ENCODE measurements around the gene GPAT2. TPM values are rescaled to one million over a fixed set of nuclear protein-coding genes. Genes with fewer than 3 reads are reported as not detected.
"Not testable (repeated sequence)": the region's sequence is repeated elsewhere in the genome, so short reads cannot be mapped to it uniquely, and the experiment has no call there.

GPAT2 gene
- total RNA-seq, 1 experiment from 2014 or later: not detected

DNA sequence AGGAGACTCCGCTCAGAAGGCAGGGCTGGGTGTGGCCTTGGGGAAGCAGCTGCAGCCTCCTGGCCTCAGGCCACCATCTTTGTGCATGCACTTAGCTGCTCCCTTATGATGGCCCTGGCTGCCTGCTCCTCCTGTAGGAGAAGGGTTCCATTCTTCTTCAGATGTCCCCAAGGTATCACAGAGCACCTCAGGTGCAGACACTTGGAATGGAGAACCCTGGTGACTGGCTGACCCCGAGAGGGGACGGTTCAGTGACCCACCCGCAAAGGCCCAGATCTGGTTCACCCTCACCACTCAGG, 9.6 kb downstream of the GPAT2 start:
- intact Hi-C loops (cut with micrococcal nuclease; ENCODE audit: unreplicated experiment): loop anchor here (10.0 kb wide), 3 partner anchors 90 to 240 kb away; partner anchors contain the start of genes ADRA2B, CIAO1 and TMEM127
- BruUV-seq (replicated peaks): no TSS peak
- no peaks in the 10 kb centered on the region for H3K4me1 ChIP-seq

DNA sequence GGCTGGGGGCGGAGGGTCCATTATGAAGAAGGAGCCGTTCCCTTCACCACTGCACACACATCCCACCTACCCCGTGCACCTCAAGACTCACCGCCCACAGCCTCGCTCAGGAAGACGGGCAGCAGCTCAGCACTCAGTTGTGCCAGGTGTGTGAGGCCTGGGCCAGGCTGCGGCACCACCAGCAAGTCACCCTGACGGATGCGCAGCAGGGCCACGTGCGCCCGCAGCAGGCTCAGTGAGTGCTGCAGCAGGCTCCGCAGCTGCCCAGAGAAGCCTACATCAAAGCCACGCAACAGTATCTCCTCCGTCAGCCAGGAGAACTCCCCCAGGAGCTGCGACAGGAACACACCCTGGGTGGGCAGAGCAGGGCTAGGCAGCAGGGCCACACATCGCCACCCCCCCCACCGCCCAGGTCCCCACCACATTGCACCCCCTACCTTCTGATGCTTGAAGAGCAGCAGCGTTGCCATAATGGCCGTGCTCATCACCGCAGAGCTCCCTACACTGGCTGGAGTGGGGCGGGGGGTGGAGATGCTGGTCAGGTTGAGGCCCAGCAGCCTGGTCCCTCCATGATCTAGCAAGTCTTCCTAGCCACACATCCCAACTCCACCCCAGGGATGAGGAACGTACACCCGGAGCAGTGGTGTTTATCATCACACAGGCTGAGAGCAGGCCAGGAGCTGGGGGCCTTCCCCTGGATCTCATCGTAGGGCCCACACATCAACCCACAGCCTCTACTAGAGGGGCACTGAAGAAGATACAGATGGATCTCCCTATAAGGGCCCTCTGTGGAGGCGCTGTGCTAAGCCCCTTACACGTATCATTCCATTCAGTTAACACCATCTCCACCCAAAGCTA, 10.2 kb downstream of the GPAT2 start:
- Histone ChIP-seq H3K36me3 (ENCODE audit: control insufficient read depth, insufficient read depth, low read length) (no peaks in the 10 kb centered on the region), H3K4me3 (ENCODE audit: low read depth, low read length) (no peak overlapping the region), H3K27me3 (replicated peaks; ENCODE audit: control insufficient read depth, insufficient read depth, low read length) (no peaks in the 10 kb centered on the region), H3K9me3 (no peaks in the 10 kb centered on the region), H3K4me1 (no peaks in the 10 kb centered on the region)
- peaks cover 4% of the 10 kb centered on the region for H3K36me3 Mint-ChIP-seq (ENCODE audit: insufficient read depth, unreplicated experiment)
- H3K27me3 Mint-ChIP-seq (ENCODE audit: insufficient read depth, unreplicated experiment): no peaks in the 10 kb centered on the region
- no peaks in the 10 kb centered on the region for H3K9me3 Mint-ChIP-seq (ENCODE audit: unreplicated experiment)
- no TSS peak for BruUV-seq (replicated peaks)
- ChIA-PET CTCF (interaction anchor here (1.2 kb wide), 1 partner anchor 150 kb away, joined by 3 read pairs; no protein-coding TSS in a partner anchor), POLR2A (no interaction called here)
- H3K4me1 Mint-ChIP-seq (ENCODE audit: low read depth, unreplicated experiment): peaks cover 5% of the 10 kb centered on the region
- TF ChIP-seq, protein P1, sequence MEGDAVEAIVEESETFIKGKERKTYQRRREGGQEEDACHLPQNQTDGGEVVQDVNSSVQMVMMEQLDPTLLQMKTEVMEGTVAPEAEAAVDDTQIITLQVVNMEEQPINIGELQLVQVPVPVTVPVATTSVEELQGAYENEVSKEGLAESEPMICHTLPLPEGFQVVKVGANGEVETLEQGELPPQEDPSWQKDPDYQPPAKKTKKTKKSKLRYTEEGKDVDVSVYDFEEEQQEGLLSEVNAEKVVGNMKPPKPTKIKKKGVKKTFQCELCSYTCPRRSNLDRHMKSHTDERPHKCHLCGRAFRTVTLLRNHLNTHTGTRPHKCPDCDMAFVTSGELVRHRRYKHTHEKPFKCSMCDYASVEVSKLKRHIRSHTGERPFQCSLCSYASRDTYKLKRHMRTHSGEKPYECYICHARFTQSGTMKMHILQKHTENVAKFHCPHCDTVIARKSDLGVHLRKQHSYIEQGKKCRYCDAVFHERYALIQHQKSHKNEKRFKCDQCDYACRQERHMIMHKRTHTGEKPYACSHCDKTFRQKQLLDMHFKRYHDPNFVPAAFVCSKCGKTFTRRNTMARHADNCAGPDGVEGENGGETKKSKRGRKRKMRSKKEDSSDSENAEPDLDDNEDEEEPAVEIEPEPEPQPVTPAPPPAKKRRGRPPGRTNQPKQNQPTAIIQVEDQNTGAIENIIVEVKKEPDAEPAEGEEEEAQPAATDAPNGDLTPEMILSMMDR (IDR thresholded peaks at IDR 0.05; ENCODE audit: insufficient read depth in 1 of 2, low read depth in 1 of 2, low read length in 1 of 2, severe bottlenecking in 1 of 2, unreplicated experiment in 1 of 2): no peak
- peak in 1 of 2 experiments; percentile 29 for DNase-seq
- no peak overlapping the region for H3K4me3 Mint-ChIP-seq (ENCODE audit: unreplicated experiment)
- no peak overlapping the region for H3K27ac Mint-ChIP-seq (ENCODE audit: unreplicated experiment)
- intact Hi-C loops (cut with micrococcal nuclease; ENCODE audit: unreplicated experiment): loop anchor here (10.0 kb wide), 3 partner anchors 90 to 240 kb away; partner anchors contain the start of genes ADRA2B, CIAO1 and TMEM127

More for the DNA sequence above, 9.6 kb downstream of the GPAT2 start:
- H3K9me3 ChIP-seq: no peaks in the 10 kb centered on the region
- Mint-ChIP-seq H3K4me1 (ENCODE audit: low read depth, unreplicated experiment) (peaks cover 5% of the 10 kb centered on the region), H3K27ac (ENCODE audit: unreplicated experiment) (no peak overlapping the region), H3K36me3 (ENCODE audit: insufficient read depth, unreplicated experiment) (peaks cover 4% of the 10 kb centered on the region), H3K4me3 (ENCODE audit: unreplicated experiment) (no peak overlapping the region), H3K9me3 (ENCODE audit: unreplicated experiment) (no peaks in the 10 kb centered on the region), H3K27me3 (ENCODE audit: insufficient read depth, unreplicated experiment) (no peaks in the 10 kb centered on the region)
- TF ChIP-seq, protein P1 (IDR thresholded peaks at IDR 0.05; ENCODE audit: insufficient read depth in 1 of 2, low read depth in 1 of 2, low read length in 1 of 2, severe bottlenecking in 1 of 2, unreplicated experiment in 1 of 2): no peak
- H3K36me3 ChIP-seq (ENCODE audit: control insufficient read depth, insufficient read depth, low read length): no peaks in the 10 kb centered on the region
- peak in 1 of 2 experiments; percentile 24 for DNase-seq
- ChIA-PET CTCF (interaction anchor here (1.2 kb wide), 1 partner anchor 150 kb away, joined by 3 read pairs; no protein-coding TSS in a partner anchor), POLR2A (no interaction called here)
- H3K27me3 ChIP-seq (replicated peaks; ENCODE audit: control insufficient read depth, insufficient read depth, low read length): no peaks in the 10 kb centered on the region
- no peak overlapping the region for H3K4me3 ChIP-seq (ENCODE audit: low read depth, low read length)

DNA sequence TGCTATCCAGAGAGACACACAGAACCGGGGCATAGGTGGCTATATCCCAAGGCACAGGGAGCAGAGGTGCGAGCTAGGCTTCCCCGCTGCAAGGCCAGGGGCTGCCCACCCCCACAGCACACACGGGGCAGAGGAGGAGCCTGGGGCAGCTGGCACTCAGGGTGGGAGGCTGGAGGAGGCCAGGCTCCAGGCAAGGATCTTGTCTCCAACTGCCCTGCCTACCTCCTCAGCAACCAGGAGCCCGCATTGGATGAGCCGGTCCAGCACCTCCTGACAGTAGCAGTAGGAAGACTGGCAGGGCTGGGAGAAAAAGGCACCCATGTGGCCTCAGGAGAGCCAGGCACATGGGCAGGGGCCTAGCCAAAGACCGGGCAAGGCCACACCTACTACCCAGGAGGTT, 11.0 kb downstream of the GPAT2 start:
- H3K27me3 Mint-ChIP-seq (ENCODE audit: insufficient read depth, unreplicated experiment); H3K36me3 Mint-ChIP-seq (ENCODE audit: insufficient read depth, unreplicated experiment); H3K9me3 Mint-ChIP-seq (ENCODE audit: unreplicated experiment); BruUV-seq (replicated peaks); H3K4me3 ChIP-seq (ENCODE audit: low read depth, low read length); H3K9me3 ChIP-seq; H3K4me3 Mint-ChIP-seq (ENCODE audit: unreplicated experiment); H3K27me3 ChIP-seq (replicated peaks; ENCODE audit: control insufficient read depth, insufficient read depth, low read length); CTCF ChIA-PET; H3K4me1 Mint-ChIP-seq (ENCODE audit: low read depth, unreplicated experiment); H3K27ac Mint-ChIP-seq (ENCODE audit: unreplicated experiment); H3K36me3 ChIP-seq (ENCODE audit: control insufficient read depth, insufficient read depth, low read length); DNase-seq; H3K4me1 ChIP-seq; POLR2A ChIA-PET: not testable (repeated sequence)
- intact Hi-C loops (cut with micrococcal nuclease; ENCODE audit: unreplicated experiment): loop anchor here (10.0 kb wide), 3 partner anchors 91 to 241 kb away; partner anchors contain the start of genes ADRA2B, CIAO1 and TMEM127

Measured in Caco-2 (cell line).